GM19468 (cell line): Measurements from ENCODE around the gene DTNB.

Source experiments
- ATAC-seq: cut with Tn5 transposase; IDR thresholded peaks from one replicate; pipeline ENCODE4 v1.9.1; 2021; ENCODE audit warnings: mild to moderate bottlenecking, moderate library complexity, moderate number of reproducible peaks; ENCODE audit not compliant: unreplicated experiment; ENCODE audit errors: extremely low read depth

The DTNB gene

DNA sequence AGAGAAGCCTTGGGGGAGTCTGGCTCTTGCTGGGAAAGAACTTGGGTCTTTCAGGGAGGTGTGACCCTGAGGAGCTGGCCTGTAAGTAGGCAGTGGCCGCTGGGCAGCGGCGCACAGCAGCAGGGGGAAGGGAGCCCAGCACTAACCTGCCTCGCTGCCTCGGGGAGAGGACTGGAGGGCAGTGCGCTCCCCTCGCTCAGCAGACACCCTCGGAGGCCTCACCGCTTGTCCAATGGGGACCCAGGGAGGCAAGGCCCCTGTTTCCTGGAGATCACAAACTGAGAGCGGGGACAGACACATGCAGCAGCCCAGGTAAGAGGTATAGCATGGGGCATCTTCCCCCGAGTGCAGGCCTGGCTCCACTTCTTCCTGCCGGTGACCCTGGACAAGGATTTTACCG is 335.0 kb downstream of the DTNB start:
- ATAC-seq: no peak

GRCh38 chr2:25337891-25338290 is 335.5 kb downstream of the DTNB start:
- ATAC-seq: no peak

DNA sequence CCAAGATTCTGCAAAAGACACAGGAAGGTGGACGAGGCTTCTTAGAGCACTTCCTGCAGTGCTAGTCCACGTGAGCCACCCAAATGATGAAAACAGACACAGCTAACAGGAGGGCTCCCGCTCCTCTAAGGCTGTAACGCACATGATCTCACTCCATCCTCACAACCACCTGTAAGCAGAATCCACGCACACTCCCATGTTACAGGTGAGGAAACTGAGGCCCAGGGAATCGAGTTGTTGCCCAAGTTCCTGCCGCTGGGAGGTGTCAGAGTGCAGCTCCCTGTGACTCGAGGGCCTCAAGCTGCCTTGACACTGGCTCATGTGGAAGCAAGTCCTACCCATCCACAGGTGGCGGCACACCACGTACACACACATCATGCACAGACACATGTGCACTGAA is 336.1 kb downstream of the DTNB start:
- no peak for ATAC-seq

DNA sequence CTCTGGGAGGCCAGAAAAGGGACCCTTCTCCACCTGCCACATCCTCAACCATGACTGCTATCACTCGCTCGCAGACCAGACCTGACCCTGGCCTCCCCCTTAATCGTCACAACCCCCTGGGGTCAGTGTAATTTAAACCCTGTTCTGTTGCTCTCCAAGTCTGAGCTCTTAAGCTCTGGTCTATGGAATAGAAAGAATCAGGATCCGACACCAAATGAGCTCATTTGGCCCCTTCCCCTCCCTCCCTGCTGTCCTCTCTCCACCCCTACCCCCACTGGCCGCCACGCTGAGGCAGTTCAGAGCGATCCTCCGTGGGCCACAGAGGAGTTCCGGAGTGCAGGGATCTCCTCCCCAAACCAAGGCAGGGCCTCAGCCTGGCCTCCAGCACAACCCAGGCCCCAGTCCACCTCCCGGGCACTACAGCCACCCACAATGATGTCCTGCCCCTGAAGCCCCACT is 337.0 kb downstream of the DTNB start:
- ATAC-seq: no peak

- no peak for ATAC-seq
Measured at GRCh38 chr2:25335971-25336370, 337.4 kb downstream of the DTNB start.

DNA sequence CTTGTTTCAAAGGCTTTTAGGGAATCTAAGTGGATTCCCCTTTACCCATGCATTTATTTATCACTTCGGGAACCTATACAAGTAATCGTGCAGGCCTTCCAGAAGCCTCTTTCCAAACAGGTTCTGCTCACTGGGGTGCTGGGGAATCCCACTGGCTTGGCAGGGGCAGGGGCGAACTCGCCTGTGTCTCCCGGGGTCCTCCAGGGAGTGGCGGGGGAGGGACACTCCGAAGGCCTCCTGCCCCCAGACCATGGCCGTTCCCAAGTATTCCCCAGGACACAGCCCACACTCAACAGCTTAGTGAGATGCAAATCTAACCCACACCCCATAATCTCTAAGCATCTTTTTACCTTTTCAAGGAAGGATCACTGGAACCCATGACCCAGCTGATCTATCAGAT is 338.2 kb downstream of the DTNB start:
- ATAC-seq: no peak

DNA sequence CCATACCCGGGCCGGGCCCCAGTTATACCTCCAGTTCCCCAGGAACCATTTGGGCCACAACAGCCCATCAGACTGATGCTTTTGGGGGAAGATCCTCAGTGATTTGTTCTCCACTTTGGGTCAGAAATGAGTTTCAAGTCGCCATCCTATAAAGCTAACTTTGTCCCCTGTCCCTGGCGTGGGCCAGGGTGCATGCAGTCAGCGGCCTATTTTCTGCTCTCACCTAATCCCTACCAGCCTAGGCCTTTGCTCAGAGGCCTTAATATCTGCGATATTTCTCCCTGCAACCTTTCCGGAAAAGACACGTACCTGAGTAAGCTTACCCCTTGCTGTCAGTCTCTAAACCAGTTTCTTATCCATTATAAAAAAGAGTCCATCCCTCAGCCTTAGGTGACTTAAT is 338.9 kb downstream of the DTNB start:
- ATAC-seq: no peak

DNA sequence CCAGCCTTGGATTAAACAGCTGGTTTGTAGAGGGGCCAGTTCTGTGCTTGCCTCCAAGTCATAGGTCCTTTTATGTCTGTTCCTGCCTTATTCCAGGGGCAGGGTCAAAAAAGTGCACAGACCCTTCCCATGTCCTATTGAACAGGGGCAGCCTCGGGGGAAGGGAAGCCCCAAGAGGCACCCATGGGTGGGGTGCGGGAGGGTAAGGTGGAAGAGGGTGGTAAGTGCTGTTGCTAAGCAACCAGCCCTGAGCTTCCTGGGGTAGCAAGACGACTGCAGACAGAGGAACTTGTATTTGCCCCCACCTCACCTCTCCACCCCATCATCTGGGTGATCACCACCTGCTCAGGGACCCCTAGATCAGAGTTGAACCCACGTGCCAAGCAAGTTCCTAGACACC is 339.4 kb downstream of the DTNB start:
- ATAC-seq: no peak

GRCh38 chr2:25332571-25332970 is 340.8 kb downstream of the DTNB start:
- no peak for ATAC-seq

GRCh38 chr2:25331686-25332365 is 341.6 kb downstream of the DTNB start:
- ATAC-seq: no peak

DNA sequence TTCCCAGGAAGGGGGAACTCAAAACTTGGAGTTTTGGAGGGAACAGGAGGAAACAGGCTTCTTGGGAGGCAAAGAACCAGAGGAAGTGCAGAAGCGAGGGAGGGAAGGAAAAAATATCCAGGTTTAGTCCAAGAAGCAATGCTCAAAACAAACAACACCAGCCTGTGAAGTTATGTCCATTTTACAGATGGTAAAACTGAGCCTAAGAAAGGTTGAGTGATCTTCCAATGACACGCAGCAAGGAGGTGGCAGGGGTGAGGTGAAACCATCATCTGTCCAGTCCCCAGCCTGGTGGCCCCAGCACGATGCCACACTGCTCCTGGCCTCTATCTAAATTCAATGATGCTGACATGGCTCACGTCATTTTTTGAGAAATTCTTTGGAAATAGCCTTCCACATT is 342.4 kb downstream of the DTNB start:
- ATAC-seq: no peak

GRCh38 chr2:25330273-25330672 is 343.1 kb downstream of the DTNB start:
- ATAC-seq: no peak

GRCh38 chr2:25328152-25329085 is 345.0 kb downstream of the DTNB start:
- no peak for ATAC-seq
